Activated CD4-positive, alpha-beta T cell treated with anti-CD3 and anti-CD28 coated beads, Interleukin-2, amount 50 U/mL, for 4 hours (primary cell): ENCODE data around the gene AP4S1.

Source experiments
- DNase-seq, 2 experiments: peaks; one replicate each; pipeline ENCODE4 v3.0.0-alpha.2; 2020

AP4S1 gene

DNA sequence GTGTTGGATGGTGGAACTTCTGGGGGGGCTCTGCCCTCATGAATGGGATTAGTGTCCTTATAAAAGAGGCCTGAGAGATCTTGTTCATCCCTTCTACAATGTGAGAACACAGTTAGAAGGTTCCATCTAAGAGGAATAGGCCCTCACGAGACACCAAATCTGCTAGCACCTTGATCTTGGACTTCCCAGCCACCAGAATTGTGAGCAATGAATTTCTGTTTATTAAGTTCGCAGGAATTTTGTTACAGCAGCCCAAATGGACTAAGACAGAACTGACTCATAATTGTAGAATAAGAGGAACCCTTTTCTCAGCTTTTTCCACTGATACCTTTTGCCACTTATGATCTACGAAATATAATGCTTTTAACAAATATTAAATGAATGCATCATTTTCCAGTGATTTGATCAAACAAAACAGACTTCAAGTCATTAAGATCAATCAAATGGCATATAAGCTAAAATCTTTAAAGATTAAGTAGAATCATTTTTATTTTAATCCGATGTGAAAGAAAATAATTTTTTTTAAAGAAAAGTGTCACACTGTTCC lies 113.9 kb downstream of the AP4S1 start:
- no peak for DNase-seq

DNA sequence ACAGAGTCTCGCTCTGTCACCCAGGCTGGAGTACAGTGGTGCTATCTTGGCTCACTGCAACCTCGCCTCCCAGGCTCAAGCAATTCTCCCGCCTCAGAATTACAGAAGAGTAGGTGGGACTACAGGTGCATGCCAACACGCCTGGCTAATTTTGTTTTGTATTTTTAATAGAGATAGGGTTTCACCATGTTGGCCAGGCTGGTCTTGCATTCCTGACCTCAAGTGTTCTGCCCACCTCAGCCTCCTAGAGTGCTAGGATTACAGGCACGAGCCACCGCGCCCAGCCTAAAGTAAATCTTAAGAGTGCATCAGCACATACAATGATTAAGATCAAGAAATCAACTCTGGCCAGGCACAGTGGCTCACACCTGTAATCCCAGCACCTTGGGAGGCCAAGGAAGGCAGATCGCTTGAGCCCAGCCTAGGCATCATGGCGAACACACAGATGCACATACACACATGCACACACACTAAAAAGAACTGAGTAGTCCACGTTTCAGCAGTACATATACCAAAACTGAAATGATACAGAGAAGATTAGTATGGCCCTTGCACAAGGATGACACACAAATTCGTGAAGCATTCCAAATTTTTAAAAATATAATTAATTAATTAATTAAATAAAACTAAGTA lies 117.1 kb downstream of the AP4S1 start:
- DNase-seq = no peak
